Fibroblast of pulmonary artery (primary cell): ENCODE results near the gene CRTAC1.

Source experiments
- DNase-seq: peaks from one replicate; pipeline ENCODE4 v3.0.0-alpha.2; 2010; ENCODE audit warnings: low read depth
- H3K4me3 ChIP-seq: replicated peaks from 2 replicates; pipeline ENCODE4 v1.5.1; 2011; ENCODE audit warnings: low read depth, mild to moderate bottlenecking, control low read depth, low read length, moderate library complexity
- CTCF ChIP-seq: IDR thresholded peaks from 2 replicates; pipeline ENCODE4 v1.5.1; 2011; ENCODE audit warnings: mild to moderate bottlenecking, control low read depth, low read length, inconsistent platforms; ENCODE audit errors: missing control alignments

The CRTAC1 gene

GRCh38 chr10:97838091-97838490, 192.3 kb downstream of the CRTAC1 start:
- no peak overlapping the region for H3K4me3 ChIP-seq
- TF ChIP-seq CTCF = no peak
- DNase-seq = no peak

- no peak for DNase-seq
- H3K4me3 ChIP-seq = no peak overlapping the region
- TF ChIP-seq CTCF = no peak
These were observed 194.0 kb downstream of the CRTAC1 start for GRCh38 chr10:97836446-97836845.

- no peak for TF ChIP-seq CTCF
- DNase-seq = no peak
- no peak overlapping the region for H3K4me3 ChIP-seq
These were observed 199.2 kb downstream of the CRTAC1 start for GRCh38 chr10:97831259-97831658.

GRCh38 chr10:97830064-97830463, 200.4 kb downstream of the CRTAC1 start:
- H3K4me3 ChIP-seq = no peak overlapping the region
- no peak for DNase-seq
- TF ChIP-seq CTCF = no peak

- no peak for TF ChIP-seq CTCF
- no peak for DNase-seq
- no peak overlapping the region for H3K4me3 ChIP-seq
These were observed 201.7 kb downstream of the CRTAC1 start for GRCh38 chr10:97828721-97829120.

- H3K4me3 ChIP-seq = no peak overlapping the region
- DNase-seq = no peak
- no peak for TF ChIP-seq CTCF
These were observed 202.6 kb downstream of the CRTAC1 start for GRCh38 chr10:97827702-97828291.

GRCh38 chr10:97826892-97827291, 203.5 kb downstream of the CRTAC1 start:
- H3K4me3 ChIP-seq = no peak overlapping the region
- DNase-seq = no peak
- no peak for TF ChIP-seq CTCF
